ENCODE results near the gene EPB41L1.

DNA sequence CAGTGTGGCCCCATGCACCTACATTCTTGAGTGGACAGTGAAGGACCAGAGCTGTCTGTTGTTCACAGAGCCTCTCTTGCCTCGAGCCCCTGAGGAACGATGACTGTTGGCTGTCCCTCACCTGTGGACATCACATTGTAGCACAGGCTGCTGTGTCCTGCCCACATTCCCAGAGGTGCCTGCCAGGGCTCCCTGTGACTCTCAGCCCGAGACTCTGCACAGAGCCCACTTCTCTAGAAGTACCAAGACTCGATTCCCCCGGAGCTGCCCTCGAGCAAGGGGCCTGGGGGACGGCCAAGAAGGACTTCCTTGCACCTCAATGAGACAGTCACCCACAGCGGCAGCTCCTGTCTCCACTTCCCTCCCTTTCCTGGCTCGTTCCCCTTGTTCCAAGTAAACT, 123.0 kb downstream of the EPB41L1 start:
- TF ChIP-seq POLR2A (IDR thresholded peaks at IDR 0.05; ENCODE audit: low read depth) (no peak), POLR2AphosphoS5 (IDR thresholded peaks at IDR 0.05) (no peak), EP300 (IDR thresholded peaks at IDR 0.05) (no peak)
- TF ChIP-seq, protein P1, sequence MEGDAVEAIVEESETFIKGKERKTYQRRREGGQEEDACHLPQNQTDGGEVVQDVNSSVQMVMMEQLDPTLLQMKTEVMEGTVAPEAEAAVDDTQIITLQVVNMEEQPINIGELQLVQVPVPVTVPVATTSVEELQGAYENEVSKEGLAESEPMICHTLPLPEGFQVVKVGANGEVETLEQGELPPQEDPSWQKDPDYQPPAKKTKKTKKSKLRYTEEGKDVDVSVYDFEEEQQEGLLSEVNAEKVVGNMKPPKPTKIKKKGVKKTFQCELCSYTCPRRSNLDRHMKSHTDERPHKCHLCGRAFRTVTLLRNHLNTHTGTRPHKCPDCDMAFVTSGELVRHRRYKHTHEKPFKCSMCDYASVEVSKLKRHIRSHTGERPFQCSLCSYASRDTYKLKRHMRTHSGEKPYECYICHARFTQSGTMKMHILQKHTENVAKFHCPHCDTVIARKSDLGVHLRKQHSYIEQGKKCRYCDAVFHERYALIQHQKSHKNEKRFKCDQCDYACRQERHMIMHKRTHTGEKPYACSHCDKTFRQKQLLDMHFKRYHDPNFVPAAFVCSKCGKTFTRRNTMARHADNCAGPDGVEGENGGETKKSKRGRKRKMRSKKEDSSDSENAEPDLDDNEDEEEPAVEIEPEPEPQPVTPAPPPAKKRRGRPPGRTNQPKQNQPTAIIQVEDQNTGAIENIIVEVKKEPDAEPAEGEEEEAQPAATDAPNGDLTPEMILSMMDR (IDR thresholded peaks at IDR 0.05): no peak

Data from esophagus muscularis mucosa (tissue), 4 donors.